Esophagus squamous epithelium (tissue), 5 donors: ENCODE measurements around the gene ANAPC10. TPM values are rescaled to one million over a fixed set of nuclear protein-coding genes. Genes with fewer than 3 reads are reported as not detected.
"Not testable (repeated sequence)": the region's sequence is repeated elsewhere in the genome, so short reads cannot be mapped to it uniquely, and the experiment has no call there.

Experiments
- DNase-seq: peaks from one replicate; lab custom pipeline; 2025; lab: John Stamatoyannopoulos, UW
- H3K27ac ChIP-seq, 4 donors: fragments of 200-600 bp; sonication (generic); one replicate each; pipeline ENCODE4 v1.5.1; 2016 to 2019; ENCODE audit warnings: mild to moderate bottlenecking in 1 of 4
- H3K27me3 ChIP-seq, 4 donors: fragments of 200-600 bp; sonication (generic); 1 replicate in 3 of 4; 2 replicates in 1 of 4; pipeline versions ENCODE4 v1.5.1 to v1.6.0; 2017 to 2021; ENCODE audit warnings: antibody characterized with exemption in 1 of 4
- H3K36me3 ChIP-seq, 3 donors: fragments of 200-600 bp; sonication (generic); one replicate each; pipeline ENCODE4 v1.5.1; 2016 to 2019
- H3K4me1 ChIP-seq, 3 donors: fragments of 200-600 bp; sonication (generic); one replicate each; pipeline ENCODE4 v1.5.1; 2017 to 2019
- H3K4me3 ChIP-seq, 4 donors: fragments of 200-600 bp; sonication (generic); 1 replicate in 3 of 4; 2 replicates in 1 of 4; pipeline ENCODE4 v1.5.1; 2016 to 2019; ENCODE audit warnings: mild to moderate bottlenecking in 2 of 4, moderate library complexity in 1 of 4
- H3K9me3 ChIP-seq, 3 donors: fragments of 200-600 bp; sonication (generic); one replicate each; pipeline ENCODE4 v1.5.1; 2016 to 2019
- POLR2A ChIP-seq, 4 donors: fragments of 450-650 bp; IDR thresholded peaks; one replicate each; pipeline ENCODE4 v1.6.1; 2017; ENCODE audit warnings: antibody characterized with exemption in 4 of 4, mild to moderate bottlenecking in 4 of 4, moderate library complexity in 3 of 4
- WGBS, 2 donors: methylation state at CpG; one replicate each; pipeline ENCODE4 v1.1.5; 2018; 5-methylcytosine and 5-hydroxymethylcytosine counted together
- intact Hi-C: fragments of 100-400 bp; cut with DNase I; formaldehyde crosslinking; loops from one replicate; pipeline ENCODE4 v1.15.0; 2022
- total RNA-seq, 4 donors: library from RNA; depleted of rRNA; stranded (reverse); fragments of >200 nt; gene quantifications; one replicate each; pipeline ENCODE4 v1.1.0, GENCODE V29; 2016
- TF ChIP-seq, protein P1 (sequence below), 6 experiments: fragments of 450-650 bp in 4 of 6; fragments of 200-600 bp in 2 of 6; sonication (generic) in 2 of 6; IDR thresholded peaks; one replicate each; pipeline ENCODE4 v1.5.1; 2016 to 2019; ENCODE audit warnings: antibody characterized with exemption in 6 of 6, mild to moderate bottlenecking in 4 of 6, moderate library complexity in 4 of 6
- donor health status: DM: yes; HTN: yes; CAD: no.

ANAPC10 gene
- total RNA-seq, 4 donors from 2014 or later = 13.1 to 21.2 (median 19.5) TPM

DNA sequence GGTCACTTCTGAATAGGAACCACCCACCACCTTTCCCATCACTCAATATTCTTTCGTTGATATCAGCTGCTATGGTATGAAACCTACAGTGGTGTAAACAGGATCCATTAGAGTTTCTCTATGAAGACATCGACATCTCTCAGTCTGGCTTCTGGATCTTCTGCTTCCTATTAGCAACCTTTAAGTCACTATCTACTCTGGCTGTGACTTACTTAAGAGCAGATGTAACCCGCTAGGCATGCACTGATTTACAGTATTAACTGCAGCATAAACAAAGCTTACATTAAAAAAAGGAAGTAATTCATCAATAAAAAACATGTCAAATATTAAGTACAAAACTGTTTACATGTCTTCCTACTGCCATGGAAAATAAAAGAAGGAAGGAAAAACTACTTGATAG, 96.4 kb downstream of the ANAPC10 start:
- intact Hi-C loops = no loop called here
- no peak overlapping the region for H3K27ac ChIP-seq
- no peaks in the 10 kb centered on the region for H3K4me1 ChIP-seq
- H3K27me3 ChIP-seq = no peaks in the 10 kb centered on the region
- 56 to 77% methylated on average over 3 of the region's 3 CpGs for whole genome bisulfite sequencing, 2 donors
- TF ChIP-seq, protein P1, sequence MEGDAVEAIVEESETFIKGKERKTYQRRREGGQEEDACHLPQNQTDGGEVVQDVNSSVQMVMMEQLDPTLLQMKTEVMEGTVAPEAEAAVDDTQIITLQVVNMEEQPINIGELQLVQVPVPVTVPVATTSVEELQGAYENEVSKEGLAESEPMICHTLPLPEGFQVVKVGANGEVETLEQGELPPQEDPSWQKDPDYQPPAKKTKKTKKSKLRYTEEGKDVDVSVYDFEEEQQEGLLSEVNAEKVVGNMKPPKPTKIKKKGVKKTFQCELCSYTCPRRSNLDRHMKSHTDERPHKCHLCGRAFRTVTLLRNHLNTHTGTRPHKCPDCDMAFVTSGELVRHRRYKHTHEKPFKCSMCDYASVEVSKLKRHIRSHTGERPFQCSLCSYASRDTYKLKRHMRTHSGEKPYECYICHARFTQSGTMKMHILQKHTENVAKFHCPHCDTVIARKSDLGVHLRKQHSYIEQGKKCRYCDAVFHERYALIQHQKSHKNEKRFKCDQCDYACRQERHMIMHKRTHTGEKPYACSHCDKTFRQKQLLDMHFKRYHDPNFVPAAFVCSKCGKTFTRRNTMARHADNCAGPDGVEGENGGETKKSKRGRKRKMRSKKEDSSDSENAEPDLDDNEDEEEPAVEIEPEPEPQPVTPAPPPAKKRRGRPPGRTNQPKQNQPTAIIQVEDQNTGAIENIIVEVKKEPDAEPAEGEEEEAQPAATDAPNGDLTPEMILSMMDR (IDR thresholded peaks at IDR 0.05) = no peak
- TF ChIP-seq POLR2A (IDR thresholded peaks at IDR 0.05) = no peak
- no peak for DNase-seq
- H3K4me3 ChIP-seq = no peak overlapping the region
- H3K36me3 ChIP-seq = no peaks in the 10 kb centered on the region
- H3K9me3 ChIP-seq = peaks cover 0 to 9% (median 0%) of the 10 kb centered on the region in 3 donors

DNA sequence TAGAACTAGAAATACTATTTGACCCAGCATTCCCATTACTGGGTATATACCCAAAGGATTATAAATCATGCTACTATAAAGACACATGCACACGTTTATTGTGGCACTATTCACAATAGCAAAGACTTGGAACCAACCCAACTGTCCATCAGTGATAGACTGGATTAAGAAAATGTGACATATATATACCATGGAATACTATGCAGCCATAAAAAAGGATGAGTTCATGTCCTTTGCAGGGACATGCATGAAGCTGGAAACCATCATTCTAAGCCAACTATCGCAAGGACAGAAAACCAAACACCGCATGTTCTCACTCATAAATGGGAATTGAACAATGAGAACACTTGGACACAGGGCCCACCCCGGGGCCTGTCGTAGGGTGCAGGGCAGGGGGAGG, 97.3 kb downstream of the ANAPC10 start:
- H3K4me1 ChIP-seq, H3K27me3 ChIP-seq, H3K4me3 ChIP-seq, intact Hi-C loops, H3K36me3 ChIP-seq, H3K27ac ChIP-seq, H3K9me3 ChIP-seq, DNase-seq: not testable (repeated sequence)
- 90 to 92% methylated on average over 5 of the region's 5 CpGs for WGBS, 2 donors

DNA sequence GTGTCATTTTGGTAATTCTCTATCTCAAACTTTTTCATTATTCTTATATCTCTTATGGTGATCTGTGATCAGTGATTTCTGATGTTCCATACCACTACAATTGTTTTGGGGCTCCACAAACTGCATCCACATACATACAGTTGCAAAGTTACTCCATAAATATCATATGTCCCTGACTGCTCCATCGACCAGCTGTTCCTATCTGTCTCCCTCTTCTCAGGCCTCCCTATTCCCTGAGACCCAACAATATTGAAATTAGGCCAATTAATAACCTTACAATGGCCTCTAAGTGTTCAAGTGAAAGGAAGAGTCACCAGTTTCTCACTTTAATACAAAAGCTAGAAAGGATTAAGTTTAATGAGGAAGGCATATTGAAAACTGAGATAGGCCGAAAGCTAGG, 108.7 kb downstream of the ANAPC10 start:
- Histone ChIP-seq H3K9me3 (no peaks in the 10 kb centered on the region), H3K36me3 (peaks cover 0 to 18% (median 0%) of the 10 kb centered on the region in 3 donors), H3K4me3 (no peak overlapping the region), H3K4me1 (no peaks in the 10 kb centered on the region), H3K27me3 (no peaks in the 10 kb centered on the region), H3K27ac (no peak overlapping the region)
- TF ChIP-seq POLR2A (IDR thresholded peaks at IDR 0.05) = no peak
- TF ChIP-seq, protein P1 (IDR thresholded peaks at IDR 0.05) = no peak
- intact Hi-C loops = no loop called here
- WGBS, 2 donors = 86 to 88% methylated on average over 2 of the region's 2 CpGs
- DNase-seq = no peak

- Histone ChIP-seq H3K4me3 (no peak overlapping the region), H3K27me3 (no peaks in the 10 kb centered on the region), H3K27ac (no peak overlapping the region), H3K4me1 (no peaks in the 10 kb centered on the region), H3K36me3 (no peaks in the 10 kb centered on the region), H3K9me3 (peaks cover 0 to 14% (median 0%) of the 10 kb centered on the region in 3 donors)
- no peak for DNase-seq
- TF ChIP-seq POLR2A (IDR thresholded peaks at IDR 0.05) = no peak
- TF ChIP-seq, protein P1 (IDR thresholded peaks at IDR 0.05) = no peak
- WGBS, 2 donors = 62 to 83% methylated on average over 1 of the region's 1 CpG
- intact Hi-C loops = no loop called here
Observed at GRCh38 chr4:144985531-144985930, 112.5 kb downstream of the ANAPC10 start.

DNA sequence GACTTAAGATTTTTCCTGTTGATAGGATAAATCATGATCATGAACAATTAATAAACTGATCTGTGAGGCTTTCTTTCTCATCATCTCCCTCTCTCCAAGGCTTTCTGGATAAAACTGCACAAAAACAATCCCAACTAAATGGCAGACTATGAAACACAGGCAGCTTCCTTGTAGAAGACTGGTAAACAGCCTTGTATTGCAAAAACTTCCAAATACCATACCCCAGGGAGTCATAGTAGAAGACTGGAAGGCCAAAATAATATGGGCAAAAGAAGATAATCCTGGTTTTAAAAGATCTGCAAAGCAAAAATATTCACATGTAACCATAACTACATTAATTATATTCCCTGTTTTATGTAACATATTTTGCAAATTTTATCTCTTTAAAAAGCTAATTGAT, 113.0 kb downstream of the ANAPC10 start:
- no peak overlapping the region for H3K4me3 ChIP-seq
- H3K27ac ChIP-seq = no peak overlapping the region
- no peak for TF ChIP-seq POLR2A (IDR thresholded peaks at IDR 0.05)
- TF ChIP-seq, protein P1 (IDR thresholded peaks at IDR 0.05) = no peak
- intact Hi-C loops = no loop called here
- no peak for DNase-seq
- H3K27me3 ChIP-seq = no peaks in the 10 kb centered on the region
- no peaks in the 10 kb centered on the region for H3K36me3 ChIP-seq
- no peaks in the 10 kb centered on the region for H3K4me1 ChIP-seq
- peaks cover 0 to 14% (median 0%) of the 10 kb centered on the region in 3 donors for H3K9me3 ChIP-seq

DNA sequence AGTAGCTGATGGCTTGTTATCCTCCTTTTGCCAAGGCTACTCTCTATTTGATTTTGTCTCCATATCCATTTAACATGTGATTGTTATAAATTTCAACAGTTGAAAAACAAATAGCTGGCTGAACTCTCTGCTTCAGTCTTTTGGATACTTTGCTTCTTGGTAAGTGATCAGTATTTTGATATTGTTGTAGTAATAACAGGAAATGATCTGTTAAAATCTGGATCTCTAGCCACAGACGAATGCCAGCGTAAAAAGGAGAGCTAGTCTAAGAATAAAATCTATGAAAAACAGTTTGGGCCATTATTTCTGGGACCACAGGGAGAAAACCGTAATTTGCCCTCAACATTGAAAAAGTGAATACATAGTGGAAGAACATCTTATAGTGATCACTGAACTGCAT, 113.8 kb downstream of the ANAPC10 start:
- intact Hi-C loops = no loop called here
- Histone ChIP-seq H3K4me1 (no peaks in the 10 kb centered on the region), H3K36me3 (no peaks in the 10 kb centered on the region), H3K9me3 (peaks cover 0 to 14% (median 0%) of the 10 kb centered on the region in 3 donors), H3K27me3 (no peaks in the 10 kb centered on the region), H3K4me3 (no peak overlapping the region), H3K27ac (no peak overlapping the region)
- 73 to 83% methylated on average over 3 of the region's 3 CpGs for WGBS, 2 donors
- no peak for DNase-seq
- no peak for TF ChIP-seq POLR2A (IDR thresholded peaks at IDR 0.05)
- TF ChIP-seq, protein P1 (IDR thresholded peaks at IDR 0.05) = no peak
